Measurements from ENCODE around the gene SMARCE1.

Gene SMARCE1

DNA sequence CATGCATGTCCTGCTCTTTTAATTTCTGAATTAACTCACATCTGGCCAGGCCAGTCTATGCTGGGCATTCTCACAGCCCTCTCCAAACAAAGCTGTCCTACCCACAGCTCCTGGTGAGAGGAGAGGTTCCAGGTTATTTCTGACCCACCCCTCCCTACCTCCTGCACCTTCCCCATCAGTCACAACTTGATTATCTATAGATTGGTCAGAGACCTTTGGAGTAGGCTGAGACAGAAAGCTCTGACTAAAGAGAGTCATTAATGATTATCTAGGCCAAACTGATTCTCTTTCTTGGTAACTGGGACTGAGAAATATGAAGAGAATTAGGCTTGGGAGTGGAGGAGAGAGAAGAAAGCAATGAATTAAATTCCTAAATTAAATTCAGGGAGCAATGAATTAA, 18.7 kb upstream of the SMARCE1 start:
- DNase-seq (ENCODE audit: low spot score), result no peak
- TF ChIP-seq, protein P1, sequence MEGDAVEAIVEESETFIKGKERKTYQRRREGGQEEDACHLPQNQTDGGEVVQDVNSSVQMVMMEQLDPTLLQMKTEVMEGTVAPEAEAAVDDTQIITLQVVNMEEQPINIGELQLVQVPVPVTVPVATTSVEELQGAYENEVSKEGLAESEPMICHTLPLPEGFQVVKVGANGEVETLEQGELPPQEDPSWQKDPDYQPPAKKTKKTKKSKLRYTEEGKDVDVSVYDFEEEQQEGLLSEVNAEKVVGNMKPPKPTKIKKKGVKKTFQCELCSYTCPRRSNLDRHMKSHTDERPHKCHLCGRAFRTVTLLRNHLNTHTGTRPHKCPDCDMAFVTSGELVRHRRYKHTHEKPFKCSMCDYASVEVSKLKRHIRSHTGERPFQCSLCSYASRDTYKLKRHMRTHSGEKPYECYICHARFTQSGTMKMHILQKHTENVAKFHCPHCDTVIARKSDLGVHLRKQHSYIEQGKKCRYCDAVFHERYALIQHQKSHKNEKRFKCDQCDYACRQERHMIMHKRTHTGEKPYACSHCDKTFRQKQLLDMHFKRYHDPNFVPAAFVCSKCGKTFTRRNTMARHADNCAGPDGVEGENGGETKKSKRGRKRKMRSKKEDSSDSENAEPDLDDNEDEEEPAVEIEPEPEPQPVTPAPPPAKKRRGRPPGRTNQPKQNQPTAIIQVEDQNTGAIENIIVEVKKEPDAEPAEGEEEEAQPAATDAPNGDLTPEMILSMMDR (IDR thresholded peaks at IDR 0.05; ENCODE audit: extremely low read depth, insufficient read depth, missing control alignments), result no peak
- in situ Hi-C loops (cut with MboI; ENCODE audit: low pct_unique_long_range_greater_than_20kb, low sequenced_read_pairs, unreplicated experiment), result no loop called here

DNA sequence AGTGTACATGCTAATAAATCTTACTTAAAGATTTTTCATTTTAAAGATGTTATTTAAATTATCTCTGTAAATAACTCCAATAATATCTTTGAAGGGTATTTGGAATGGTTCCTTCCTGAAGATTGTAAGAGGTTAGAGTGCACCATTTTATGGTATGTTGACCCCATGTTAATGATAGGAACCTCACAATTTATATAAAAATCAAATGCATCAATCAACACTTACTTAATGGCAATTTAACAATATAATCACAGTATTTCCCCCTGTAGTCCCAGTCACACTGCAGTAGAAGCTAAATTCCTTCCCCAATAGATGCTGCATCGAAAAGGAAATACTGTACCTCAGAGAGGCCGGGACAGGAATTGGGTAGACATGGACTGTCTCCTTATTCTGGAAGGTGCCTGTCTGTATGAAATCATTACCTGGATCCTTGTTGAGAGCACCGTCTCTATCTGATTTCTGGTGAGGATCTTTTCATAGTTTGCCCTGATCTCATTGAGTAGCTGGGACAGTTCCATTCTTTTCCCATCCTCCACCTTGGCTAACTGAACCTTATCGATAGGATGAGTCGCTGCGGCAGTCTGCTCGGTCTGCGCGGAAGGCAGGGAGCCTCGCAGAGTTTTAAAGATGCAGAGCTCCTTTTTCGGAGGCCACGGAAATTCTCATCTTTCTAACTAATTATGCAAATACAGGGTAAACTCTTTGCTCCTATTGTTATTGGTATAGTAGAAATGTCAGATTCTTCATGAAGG, 17.1 kb upstream of the SMARCE1 start, which contains the start of gene KRT222:
TSS of gene KRT222 (minus strand) at position 596 of the 752 bp plus-strand sequence. CDS start at position 518, 78 bp downstream.
- no peak for DNase-seq (ENCODE audit: low spot score)
- TF ChIP-seq, protein P1 (IDR thresholded peaks at IDR 0.05; ENCODE audit: extremely low read depth, insufficient read depth, missing control alignments), result no peak
- in situ Hi-C loops (cut with MboI; ENCODE audit: low pct_unique_long_range_greater_than_20kb, low sequenced_read_pairs, unreplicated experiment), result no loop called here

DNA sequence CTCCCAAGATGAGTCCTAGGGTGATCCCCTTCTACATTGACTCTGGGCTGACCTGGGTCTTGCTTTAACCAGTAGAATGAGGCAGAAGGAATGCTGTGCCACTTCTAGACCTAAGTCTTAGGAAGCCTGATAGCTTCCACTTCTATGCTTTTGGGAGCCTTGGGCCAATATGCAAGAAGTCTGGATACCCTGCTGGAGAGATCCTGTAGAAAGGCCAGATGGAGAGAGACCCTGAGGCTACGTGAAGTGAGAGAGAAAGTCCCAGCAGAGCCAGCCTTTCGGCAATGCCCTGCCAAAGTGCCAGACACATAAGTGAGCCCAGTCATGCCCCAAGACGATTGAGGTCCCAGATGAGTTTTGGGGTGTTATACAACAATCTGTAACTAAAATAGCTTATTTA, 15.6 kb upstream of the SMARCE1 start:
- in situ Hi-C loops (cut with MboI; ENCODE audit: low pct_unique_long_range_greater_than_20kb, low sequenced_read_pairs, unreplicated experiment), result no loop called here
- no peak for DNase-seq (ENCODE audit: low spot score)
- TF ChIP-seq, protein P1 (IDR thresholded peaks at IDR 0.05; ENCODE audit: extremely low read depth, insufficient read depth, missing control alignments), result no peak

DNA sequence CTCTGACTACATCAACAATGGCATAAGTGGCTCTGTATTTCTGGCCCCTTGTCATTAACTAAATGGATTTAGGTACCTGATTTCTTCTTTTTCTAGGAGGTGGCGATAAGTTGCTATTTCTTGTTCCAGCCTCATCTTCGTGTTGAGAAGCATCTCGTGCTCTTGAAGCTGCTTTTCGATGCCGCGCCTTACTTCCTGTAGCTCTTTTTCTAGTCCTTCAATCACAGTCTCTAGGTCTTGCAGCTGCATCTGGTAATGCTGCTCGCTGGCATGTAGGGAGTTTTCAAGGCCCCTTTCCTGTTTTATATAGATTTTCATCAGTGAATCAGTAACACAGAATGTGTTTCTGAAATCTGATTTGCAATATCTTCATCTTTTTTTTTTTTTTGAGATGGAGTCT, 12.3 kb upstream of the SMARCE1 start:
- TF ChIP-seq, protein P1 (IDR thresholded peaks at IDR 0.05; ENCODE audit: extremely low read depth, insufficient read depth, missing control alignments), result no peak
- DNase-seq (ENCODE audit: low spot score), result no peak

DNA sequence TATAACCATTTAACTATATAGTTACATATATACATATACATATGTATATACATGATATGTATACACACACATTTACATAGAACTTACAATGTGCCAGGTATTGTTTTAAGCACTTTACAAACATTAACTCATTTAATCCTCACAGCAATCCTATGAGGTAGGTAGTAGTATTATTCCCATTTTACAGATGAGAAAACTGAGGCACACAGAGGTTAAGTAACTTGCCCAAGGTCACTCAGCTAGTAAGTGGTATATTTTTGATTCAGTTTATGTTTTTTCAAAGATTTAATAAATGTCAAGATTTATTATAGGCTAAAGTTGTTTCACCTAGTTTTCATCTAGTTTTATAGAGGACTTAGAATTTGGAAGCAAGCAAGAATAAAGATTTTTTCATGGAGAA, 10.8 kb upstream of the SMARCE1 start:
- TF ChIP-seq, protein P1 (IDR thresholded peaks at IDR 0.05; ENCODE audit: extremely low read depth, insufficient read depth, missing control alignments), result no peak
- in situ Hi-C loops (cut with MboI; ENCODE audit: low pct_unique_long_range_greater_than_20kb, low sequenced_read_pairs, unreplicated experiment), result no loop called here
- no peak for DNase-seq (ENCODE audit: low spot score)

More for the DNA sequence above, 12.3 kb upstream of the SMARCE1 start:
- in situ Hi-C loops (cut with MboI; ENCODE audit: low pct_unique_long_range_greater_than_20kb, low sequenced_read_pairs, unreplicated experiment), result no loop called here

DNA sequence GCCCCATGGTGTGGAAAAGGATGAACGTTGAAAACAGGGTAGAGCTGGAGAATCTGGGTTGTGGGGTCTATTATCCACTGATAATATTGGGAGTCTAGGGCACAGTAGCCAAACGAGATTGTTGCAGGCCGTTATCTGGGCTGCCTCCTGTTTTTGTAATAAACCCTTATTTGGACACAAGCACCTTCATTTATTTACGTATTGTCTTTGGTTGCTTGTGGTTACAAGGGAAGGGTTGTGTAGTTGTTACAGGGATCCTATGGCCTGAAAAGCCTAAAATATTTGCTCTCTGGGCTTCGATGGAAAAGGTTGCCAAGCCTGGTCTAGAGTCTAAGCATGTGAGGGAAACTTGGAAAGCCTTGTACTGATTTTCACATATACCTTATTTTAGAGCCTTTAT, 4.3 kb upstream of the SMARCE1 start:
- in situ Hi-C loops (cut with MboI; ENCODE audit: low pct_unique_long_range_greater_than_20kb, low sequenced_read_pairs, unreplicated experiment), result no loop called here
- no peak for DNase-seq (ENCODE audit: low spot score)

More for the DNA sequence above, 4.3 kb upstream of the SMARCE1 start:
- TF ChIP-seq, protein P1 (IDR thresholded peaks at IDR 0.05; ENCODE audit: extremely low read depth, insufficient read depth, missing control alignments), result no peak
